HEK293 (cell line): ENCODE results near the gene DPM2.
A peak's percentile ranks its signal among the peaks of the same experiment; 100 is the strongest.

Source experiments
- CTCF ChIA-PET: fragments of 350-600 bp; formaldehyde crosslinking; extraction: SDS; loops from one replicate; lab custom pipeline; 2021; ENCODE audit warnings: antibody characterized with exemption; lab: Yijun Ruan, JAX
- POLR2A ChIA-PET: fragments of 300-600 bp; formaldehyde crosslinking; extraction: SDS; loops from one replicate; lab custom pipeline; 2020; ENCODE audit warnings: antibody characterized with exemption, inconsistent platforms; lab: Yijun Ruan, JAX
- H3K27ac ChIP-seq: fragments of 200-500 bp; sonication (Bioruptor generic); 2 replicates; pipeline ENCODE4 v1.5.1; 2014; ENCODE audit warnings: low read depth, low read length, control low read depth, inconsistent platforms; ENCODE audit errors: extremely low read depth
- H3K36me3 ChIP-seq, 2 experiments: fragments of 200-500 bp in 1 of 2; sonication (Bioruptor generic) in 1 of 2; 1 replicate in 1 of 2; 2 replicates in 1 of 2; pipeline ENCODE4 v1.5.1; 2014 to 2017; ENCODE audit warnings: inconsistent platforms in 2 of 2, low read length in 2 of 2; ENCODE audit not compliant: control insufficient read depth in 2 of 2, insufficient read depth in 1 of 2
- H3K4me1 ChIP-seq: fragments of 200-500 bp; sonication (Bioruptor generic); 2 replicates; pipeline ENCODE4 v1.5.1; 2014; ENCODE audit warnings: mild to moderate bottlenecking, low read length, inconsistent platforms; ENCODE audit not compliant: control insufficient read depth, insufficient read depth
- H3K4me3 ChIP-seq: 2 replicates; pipeline ENCODE4 v1.5.1; 2011; ENCODE audit warnings: low read depth, mild to moderate bottlenecking, control low read depth, low read length, moderate library complexity
- H3K9me3 ChIP-seq: fragments of 200-500 bp; sonication (Bioruptor generic); 2 replicates; pipeline ENCODE4 v1.5.1; 2014; ENCODE audit warnings: low read depth, low read length, inconsistent platforms; ENCODE audit not compliant: control insufficient read depth, insufficient read depth
- OVOL3 ChIP-seq: fragments of 450-650 bp; formaldehyde crosslinking; IDR thresholded peaks from 2 replicates; pipeline ENCODE4 v1.5.1; 2016; ENCODE audit warnings: missing biosample characterization, missing genetic modification characterization
- PBX3 ChIP-seq: sonication (generic); formaldehyde crosslinking; IDR thresholded peaks from 2 replicates; pipeline ENCODE4 v1.8.1; 2022; ENCODE audit warnings: mild to moderate bottlenecking, moderate library complexity, missing genetic modification reagents
- PRDM4 ChIP-seq: fragments of 450-650 bp; formaldehyde crosslinking; IDR thresholded peaks from 2 replicates; pipeline ENCODE4 v1.5.1; 2017; ENCODE audit warnings: missing biosample characterization, missing genetic modification characterization
- PRDM6 ChIP-seq: fragments of 450-650 bp; formaldehyde crosslinking; IDR thresholded peaks from 2 replicates; pipeline ENCODE4 v1.5.1; 2017; ENCODE audit warnings: missing biosample characterization, missing genetic modification characterization
- SP2 ChIP-seq: fragments of 450-650 bp; formaldehyde crosslinking; IDR thresholded peaks from 2 replicates; pipeline ENCODE4 v1.5.1; 2016; ENCODE audit warnings: missing biosample characterization, missing genetic modification characterization
- ZBTB17 ChIP-seq: fragments of 450-650 bp; formaldehyde crosslinking; IDR thresholded peaks from 2 replicates; pipeline ENCODE4 v1.5.1; 2016; ENCODE audit warnings: missing biosample characterization, missing genetic modification characterization
- ZBTB48 ChIP-seq: fragments of 450-650 bp; formaldehyde crosslinking; IDR thresholded peaks from 2 replicates; pipeline ENCODE4 v1.5.1; 2016; ENCODE audit warnings: missing biosample characterization, missing genetic modification characterization
- ZFHX2 ChIP-seq: fragments of 450-650 bp; formaldehyde crosslinking; conservative IDR thresholded peaks from 2 replicates; pipeline ENCODE4 v1.5.1; 2016; ENCODE audit warnings: missing biosample characterization, missing genetic modification characterization
- ZFP37 ChIP-seq: fragments of 450-650 bp; formaldehyde crosslinking; IDR thresholded peaks from 2 replicates; pipeline ENCODE4 v1.5.1; 2016; ENCODE audit warnings: missing biosample characterization, missing genetic modification characterization
- ZFP41 ChIP-seq: fragments of 450-650 bp; formaldehyde crosslinking; IDR thresholded peaks from 2 replicates; pipeline ENCODE4 v1.5.1; 2016; ENCODE audit warnings: missing biosample characterization, missing genetic modification characterization, borderline replicate concordance
- ZNF10 ChIP-seq: fragments of 450-650 bp; formaldehyde crosslinking; IDR thresholded peaks from 2 replicates; pipeline ENCODE4 v1.5.1; 2017; ENCODE audit warnings: missing biosample characterization, missing genetic modification characterization
- ZNF2 ChIP-seq: fragments of 450-650 bp; formaldehyde crosslinking; IDR thresholded peaks from 2 replicates; pipeline ENCODE4 v1.5.1; 2016; ENCODE audit warnings: missing biosample characterization, missing genetic modification characterization
- ZNF239 ChIP-seq: fragments of 450-650 bp; formaldehyde crosslinking; IDR thresholded peaks from 2 replicates; pipeline ENCODE4 v1.5.1; 2016; ENCODE audit warnings: missing biosample characterization, missing genetic modification characterization
- ZNF266 ChIP-seq: fragments of 450-650 bp; formaldehyde crosslinking; IDR thresholded peaks from 2 replicates; pipeline ENCODE4 v1.5.1; 2016; ENCODE audit warnings: missing biosample characterization, missing genetic modification characterization, low read depth
- ZNF335 ChIP-seq: fragments of 450-650 bp; formaldehyde crosslinking; conservative IDR thresholded peaks from 2 replicates; pipeline ENCODE4 v1.5.1; 2016; ENCODE audit warnings: missing biosample characterization, missing genetic modification characterization
- ZNF488 ChIP-seq: fragments of 450-650 bp; formaldehyde crosslinking; IDR thresholded peaks from 2 replicates; pipeline ENCODE4 v1.5.1; 2016; ENCODE audit warnings: missing biosample characterization, missing genetic modification characterization
- ZNF558 ChIP-seq: fragments of 450-650 bp; formaldehyde crosslinking; IDR thresholded peaks from 2 replicates; pipeline ENCODE4 v1.5.1; 2016; ENCODE audit warnings: missing biosample characterization, missing genetic modification characterization
- ZNF580 ChIP-seq: fragments of 450-650 bp; formaldehyde crosslinking; IDR thresholded peaks from 2 replicates; pipeline ENCODE4 v1.5.1; 2016; ENCODE audit warnings: missing biosample characterization, missing genetic modification characterization
- ZNF654 ChIP-seq: fragments of 450-650 bp; formaldehyde crosslinking; IDR thresholded peaks from 2 replicates; pipeline ENCODE4 v1.5.1; 2016; ENCODE audit warnings: low read depth, missing biosample characterization, missing genetic modification characterization
- ZNF692 ChIP-seq: fragments of 450-650 bp; formaldehyde crosslinking; IDR thresholded peaks from 2 replicates; pipeline ENCODE4 v1.5.1; 2016; ENCODE audit warnings: missing biosample characterization, missing genetic modification characterization
- ZNF76 ChIP-seq: fragments of 450-650 bp; formaldehyde crosslinking; IDR thresholded peaks from 2 replicates; pipeline ENCODE4; 2016; ENCODE audit warnings: low read depth, missing biosample characterization, missing genetic modification characterization, borderline replicate concordance

The DPM2 gene

GRCh38 chr9:127930231-127931091 lies 7.2 kb downstream of the DPM2 start, which contains the start of gene PIP5KL1 (continued):
- no peak for TF ChIP-seq ZNF692 (tag by site-specific recombination)

GRCh38 chr9:127929625-127929979 lies 8.1 kb downstream of the DPM2 start:
- ChIA-PET POLR2A (interaction anchor here (1.1 to 2.0 kb wide), 2 partner anchors 13 to 105 kb away, joined by 5 read pairs; partner anchors contain the start of gene ST6GALNAC4), CTCF (interaction anchor here (0.5 to 3.3 kb wide), 7 partner anchors 8 to 1443 kb away, joined by 3 to 24 read pairs (median 7); no protein-coding TSS in a partner anchor)
- Histone ChIP-seq H3K27ac (no peak overlapping the region), H3K36me3 (peaks cover 0 to 4% of the 10 kb centered on the region in 2 experiments; a peak in 1 of 3 replicates), H3K9me3 (no peaks in the 10 kb centered on the region), H3K4me3 (no peak overlapping the region), H3K4me1 (0 out of 2 replicates have a peak, but pooled peaks cover 5% of the 10 kb centered on the region)
- peak; percentile 31; the same call in 1 of the 2 replicates for TF ChIP-seq ZFHX2 (tag by site-specific recombination)
- no peak for TF ChIP-seq ZFP37 (tag by site-specific recombination)
- TF ChIP-seq ZNF558 (tag by site-specific recombination), result no peak
- no peak for TF ChIP-seq ZNF488 (tag by site-specific recombination)
- TF ChIP-seq PBX3 (CRISPR knock-in tag), result 0 out of 2 replicates have a peak, but pooled peaks have one; percentile 0
- no peak for TF ChIP-seq ZNF239 (tag by site-specific recombination)

- Histone ChIP-seq H3K9me3 (no peaks in the 10 kb centered on the region), H3K27ac (no peak overlapping the region), H3K36me3 (no peaks in the 10 kb centered on the region), H3K4me1 (0 out of 2 replicates have a peak, but pooled peaks cover 5% of the 10 kb centered on the region), H3K4me3 (no peak overlapping the region)
- CTCF ChIA-PET, result interaction anchor here (0.5 to 3.3 kb wide), 6 partner anchors 14 to 509 kb away, joined by 3 to 24 read pairs (median 8); no protein-coding TSS in a partner anchor
- POLR2A ChIA-PET, result interaction anchor here (0.7 to 2.0 kb wide), 4 partner anchors 8 to 138 kb away, joined by 3 to 6 read pairs (median 4); partner anchors contain the start of genes DPM2 and NAIF1
- TF ChIP-seq ZBTB17 (tag by site-specific recombination) (0 out of 2 replicates have a peak, but pooled peaks have one; percentile 11), ZNF2 (tag by site-specific recombination) (no peak), PRDM4 (no peak), ZNF335 (tag by site-specific recombination) (peak; percentile 30), PRDM6 (tag by site-specific recombination) (no peak), ZNF76 (tag by site-specific recombination) (no peak), ZFP41 (tag by site-specific recombination) (no peak), ZBTB48 (tag by site-specific recombination) (no peak), ZNF654 (tag by site-specific recombination) (no peak), OVOL3 (tag by site-specific recombination) (no peak), ZNF10 (no peak), ZNF266 (tag by site-specific recombination) (no peak), SP2 (peak; percentile 43; the same call in 1 of the 2 replicates), ZNF580 (tag by site-specific recombination) (no peak)
Measured at GRCh38 chr9:127928676-127929624, 8.7 kb downstream of the DPM2 start.
